OCI-M2 (cell line): ENCODE measurements around the gene TSHZ2.

Source experiments
- DNase-seq: peaks from one replicate; lab custom pipeline; 2025; ENCODE audit not compliant: unreplicated experiment; lab: John Stamatoyannopoulos, UW

TSHZ2 gene

GRCh38 chr20:53061192-53062108 lies 89.3 kb downstream of the TSHZ2 start:
- DNase-seq, result no peak

DNA sequence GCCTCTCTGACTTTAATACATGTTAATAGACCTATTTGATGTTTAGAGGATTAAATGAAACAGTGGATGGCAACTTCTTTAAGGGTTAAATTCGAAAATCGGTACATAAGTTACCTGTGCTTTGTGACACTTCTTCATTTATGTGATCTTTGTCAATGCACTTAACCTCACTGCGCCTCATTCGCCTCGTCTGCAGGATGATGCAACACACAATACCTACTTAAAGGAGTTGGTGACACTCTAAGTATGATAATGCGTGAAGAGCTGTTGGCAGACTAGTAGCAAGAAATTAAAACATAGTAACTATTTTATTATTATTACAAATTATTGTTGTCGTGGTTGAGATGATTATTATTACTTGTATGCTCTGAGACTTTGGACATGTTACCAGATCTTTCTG lies 92.8 kb downstream of the TSHZ2 start:
- DNase-seq, result no peak

DNA sequence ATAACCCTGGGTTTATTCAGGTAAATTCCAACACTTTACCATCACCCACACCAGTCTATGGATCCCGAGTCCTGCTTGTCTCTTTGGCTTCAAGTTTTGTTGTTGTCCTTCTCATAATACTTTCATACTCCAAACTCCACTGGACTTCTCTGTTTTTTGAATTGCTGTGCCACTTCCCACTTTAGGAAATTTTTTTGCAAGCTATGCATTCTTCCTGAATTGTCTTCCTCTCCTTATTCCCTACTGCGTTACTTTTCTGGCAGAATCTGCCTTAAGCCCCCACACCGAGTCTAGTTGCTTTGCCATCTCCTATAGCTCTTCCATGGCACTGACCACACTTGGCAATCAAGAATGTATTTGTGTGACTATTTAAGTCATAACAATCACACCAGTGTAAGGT lies 96.1 kb downstream of the TSHZ2 start:
- DNase-seq, result no peak

DNA sequence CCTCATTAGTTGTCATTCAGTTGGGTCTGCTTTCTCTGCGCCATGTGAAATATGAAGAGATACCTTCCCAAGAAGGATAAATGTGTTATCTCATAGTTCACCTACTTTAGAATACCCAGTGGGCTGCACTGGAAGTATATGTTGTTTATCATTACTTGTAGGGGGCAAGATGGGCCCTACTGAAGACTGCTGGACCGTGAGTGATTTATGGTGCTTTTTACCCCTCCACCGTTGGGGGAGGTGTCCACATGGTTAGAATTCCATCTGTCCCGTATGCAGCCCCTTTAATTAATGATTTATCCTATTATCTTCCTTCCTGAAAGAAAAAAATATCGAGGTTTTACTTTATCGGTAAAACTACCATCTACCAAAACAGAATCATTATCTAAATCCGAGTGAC lies 97.0 kb downstream of the TSHZ2 start:
- no peak for DNase-seq

DNA sequence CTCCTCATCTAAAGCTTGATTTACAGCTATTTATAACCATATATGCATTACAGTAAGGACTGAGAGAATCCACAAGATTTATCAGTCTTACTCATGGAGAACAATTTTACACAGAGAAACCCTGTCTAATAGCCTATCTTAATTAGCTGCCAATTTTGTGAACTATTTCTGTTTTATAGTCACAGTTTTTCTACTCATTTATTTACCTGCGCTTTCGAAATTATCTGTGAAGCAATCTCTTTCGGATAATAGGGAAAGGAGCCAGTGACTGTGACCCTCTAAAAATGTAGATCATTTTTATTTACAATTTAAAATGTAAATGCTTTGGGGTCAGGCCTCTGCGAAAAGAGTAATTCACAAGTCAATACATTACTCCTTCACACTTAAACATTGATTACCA lies 98.1 kb downstream of the TSHZ2 start:
- no peak for DNase-seq

DNA sequence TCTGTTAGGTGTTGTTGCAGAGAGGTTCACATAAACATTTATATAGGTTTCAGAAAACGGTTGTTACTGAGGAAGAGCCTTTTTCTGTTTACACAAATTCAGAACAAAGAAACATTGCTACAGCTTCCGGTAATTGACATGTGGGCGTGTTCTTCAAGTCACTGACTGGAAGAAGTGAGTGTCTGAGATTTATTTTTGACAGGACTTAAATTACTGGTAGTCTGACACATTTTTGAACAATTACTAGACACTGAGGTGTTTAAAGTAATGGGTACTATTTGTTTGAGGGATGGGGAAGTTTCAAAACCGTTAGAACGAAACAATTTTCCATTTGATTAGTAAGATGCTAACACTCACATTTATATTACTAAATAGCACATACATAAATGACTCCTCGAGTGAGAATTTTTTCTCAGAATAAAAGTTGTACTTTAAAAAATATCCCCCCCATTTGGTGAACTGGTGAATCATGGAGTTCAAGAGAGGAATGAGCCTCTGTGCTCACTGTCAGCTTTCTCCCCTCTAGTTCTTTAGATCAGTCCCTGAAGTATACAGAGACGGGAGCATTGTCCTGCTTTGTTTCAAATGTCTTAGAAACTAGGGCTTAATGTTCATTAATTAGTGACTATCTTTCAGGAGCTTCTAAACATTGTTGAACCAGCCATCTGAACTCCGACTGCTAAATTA lies 98.7 kb downstream of the TSHZ2 start:
- no peak for DNase-seq

DNA sequence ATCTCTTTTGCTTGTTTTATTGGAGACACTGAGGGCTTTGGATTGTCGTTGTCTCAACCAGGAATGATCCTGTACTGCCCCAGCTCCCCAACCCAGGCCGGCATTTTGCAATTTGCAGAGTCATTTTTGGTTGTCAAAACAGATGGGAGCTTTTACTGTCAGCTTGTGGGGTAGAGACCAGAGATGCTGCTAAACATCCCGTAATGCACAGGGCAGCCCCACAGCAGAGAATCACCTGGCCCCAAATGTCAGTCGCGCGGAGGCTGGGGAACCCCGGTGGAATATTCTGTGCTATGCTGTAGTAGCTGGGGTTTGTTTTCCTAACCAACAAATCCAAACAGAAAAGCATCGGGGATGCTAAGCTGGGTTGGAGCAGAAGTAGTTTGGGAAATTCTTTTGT lies 99.7 kb downstream of the TSHZ2 start:
- no peak for DNase-seq

DNA sequence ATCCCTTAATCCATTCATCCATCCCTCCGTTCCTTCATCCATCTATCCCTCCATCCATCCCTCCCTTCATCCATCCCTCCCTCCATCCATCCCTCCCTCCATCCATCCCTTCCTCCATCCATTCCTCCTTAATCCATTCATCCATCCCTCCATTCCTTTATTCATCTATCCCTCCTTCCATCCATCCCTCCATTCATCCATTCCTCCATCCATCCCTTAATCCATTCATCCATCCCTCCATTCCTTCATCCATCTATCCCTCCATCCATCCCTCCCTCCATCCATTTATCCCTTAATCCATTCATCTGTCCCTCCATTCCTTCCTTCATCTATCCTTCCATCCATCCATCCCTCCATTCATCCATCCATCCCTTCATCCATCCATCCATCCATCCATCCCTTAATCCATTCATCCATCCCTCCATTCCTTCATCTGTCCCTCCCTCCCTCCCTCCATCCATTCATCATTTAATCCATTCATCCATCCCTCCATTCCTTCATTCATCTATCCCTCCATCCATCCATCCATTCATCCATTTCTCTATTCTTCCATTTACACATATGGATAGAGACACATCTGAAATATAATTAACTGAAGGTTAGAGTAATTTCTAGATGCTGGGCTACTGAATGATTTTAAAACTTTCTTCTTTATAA lies 100.9 kb downstream of the TSHZ2 start:
- DNase-seq, result no peak

- no peak for DNase-seq
Measured at GRCh38 chr20:53073636-53074415, 101.7 kb downstream of the TSHZ2 start.

- DNase-seq, result no peak
Measured at GRCh38 chr20:53074811-53075314, 102.7 kb downstream of the TSHZ2 start.

GRCh38 chr20:53076668-53077067 lies 104.5 kb downstream of the TSHZ2 start:
- no peak for DNase-seq

DNA sequence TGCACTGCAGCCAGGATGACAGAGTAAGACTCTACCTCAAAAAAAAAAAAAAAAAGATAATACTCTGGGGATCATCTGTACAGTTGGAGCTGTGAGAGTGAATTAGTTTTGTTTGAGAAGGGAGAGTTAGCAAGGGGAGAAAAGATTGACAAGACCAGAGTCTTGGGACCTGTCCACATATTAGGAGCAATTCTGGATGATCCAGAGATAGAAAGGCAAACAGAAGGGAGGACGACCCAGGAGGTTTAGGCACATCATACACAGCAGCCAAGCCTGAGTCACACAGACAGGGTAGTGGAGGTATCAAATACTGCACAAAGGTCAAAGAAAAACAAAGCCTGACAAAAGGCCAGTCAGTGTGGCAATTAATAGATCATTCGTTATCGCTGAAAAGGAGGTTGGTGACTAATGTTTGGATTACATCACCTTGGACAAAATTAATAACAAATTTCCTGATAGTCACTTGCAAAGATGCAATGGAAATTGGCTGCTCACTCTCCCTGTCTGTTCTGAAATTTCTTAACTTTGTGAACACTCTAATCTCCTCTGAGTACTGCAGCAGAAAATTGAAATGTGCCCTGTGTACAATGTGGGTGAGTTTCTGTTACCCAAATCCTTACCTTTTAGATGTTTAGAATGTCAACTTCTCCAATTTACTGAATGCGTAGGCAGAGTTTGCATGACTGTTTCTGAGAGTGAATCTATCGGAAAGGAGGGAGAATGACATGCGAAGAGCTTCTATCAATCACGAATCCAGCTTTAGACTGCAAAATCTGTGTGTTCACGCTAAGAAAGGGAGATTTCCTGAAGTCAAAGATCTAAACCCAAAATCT lies 105.4 kb downstream of the TSHZ2 start:
- DNase-seq, result no peak

- DNase-seq, result no peak
Measured at GRCh38 chr20:53078761-53079160, 106.6 kb downstream of the TSHZ2 start.

- no peak for DNase-seq
Measured at GRCh38 chr20:53079261-53079691, 107.1 kb downstream of the TSHZ2 start.

DNA sequence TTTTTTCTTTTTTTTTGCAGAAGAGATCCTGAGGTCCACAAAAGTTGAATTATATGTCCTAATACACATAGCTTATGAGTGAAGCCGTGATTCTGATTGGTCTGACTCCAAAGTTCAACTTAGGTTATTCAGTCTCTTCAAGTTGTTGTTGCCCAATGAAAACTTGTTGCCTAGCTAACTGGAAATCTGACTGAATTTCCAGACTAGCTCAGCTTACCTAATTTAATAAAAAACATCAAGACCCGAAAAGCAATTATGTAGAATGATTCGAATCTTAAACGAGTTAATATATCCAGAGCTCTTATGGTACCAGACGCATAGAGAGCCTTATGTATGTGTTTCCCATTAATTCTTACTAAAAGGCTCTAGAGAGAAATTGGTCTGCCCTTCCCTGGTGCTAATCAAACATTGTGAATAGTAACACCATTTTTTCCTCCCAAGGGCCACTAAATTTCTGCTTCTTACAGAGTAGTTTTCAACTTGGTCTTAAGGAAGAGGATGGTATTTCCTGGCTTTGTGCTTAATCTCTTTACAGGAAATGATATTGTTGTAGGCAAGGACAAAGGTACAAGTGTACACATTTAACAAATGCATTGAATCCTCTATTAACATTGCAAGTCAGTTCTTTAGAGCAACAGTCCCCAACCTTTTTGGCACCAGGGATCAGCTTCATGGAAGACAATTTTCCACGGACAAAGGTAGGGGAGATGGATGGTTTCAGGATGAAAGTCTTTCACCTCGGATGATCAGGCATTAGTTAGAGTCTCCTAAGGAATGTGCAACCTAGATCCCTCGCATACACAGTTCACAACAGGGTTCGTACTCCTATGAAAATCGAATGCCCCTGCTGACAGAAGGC lies 107.9 kb downstream of the TSHZ2 start:
- DNase-seq, result no peak

GRCh38 chr20:53080687-53080962 lies 108.5 kb downstream of the TSHZ2 start:
- DNase-seq, result no peak

GRCh38 chr20:53080969-53081871 lies 109.1 kb downstream of the TSHZ2 start:
- no peak for DNase-seq
